Measurements from ENCODE around the gene KCNIP4.

KCNIP4 gene

GRCh38 chr4:20984576-20984836, 964.1 kb downstream of the KCNIP4 start:
- H3K4me3 ChIP-seq = no peak overlapping the region
- H3K9me3 ChIP-seq (ENCODE audit: low read depth, low read length) = no peaks in the 10 kb centered on the region
- H3K9ac ChIP-seq (ENCODE audit: insufficient read length) = no peak overlapping the region
- H3K27ac ChIP-seq = no peak overlapping the region
- TF ChIP-seq POLR2AphosphoS5 (IDR thresholded peaks at IDR 0.05; ENCODE audit: borderline replicate concordance, low read depth, low read length) (no peak), FOXP2 (optimal IDR thresholded peaks at IDR 0.05; ENCODE audit: control extremely low read depth, extremely low read length, insufficient read depth) (no peak), EZH2 (IDR thresholded peaks at IDR 0.05) (no peak)
- no peak for DNase-seq (ENCODE audit: low read depth, low spot score)
- no peaks in the 10 kb centered on the region for H3K36me3 ChIP-seq (ENCODE audit: insufficient read depth, low read length)

GRCh38 chr4:20983763-20984575, 964.6 kb downstream of the KCNIP4 start:
- TF ChIP-seq EZH2 (IDR thresholded peaks at IDR 0.05) = no peak
- no peak for TF ChIP-seq FOXP2 (optimal IDR thresholded peaks at IDR 0.05; ENCODE audit: control extremely low read depth, extremely low read length, insufficient read depth)
- TF ChIP-seq POLR2AphosphoS5 (IDR thresholded peaks at IDR 0.05; ENCODE audit: borderline replicate concordance, low read depth, low read length) = no peak
- DNase-seq (ENCODE audit: low read depth, low spot score) = no peak

GRCh38 chr4:20982544-20982943, 966.0 kb downstream of the KCNIP4 start:
- no peak overlapping the region for H3K27ac ChIP-seq
- TF ChIP-seq FOXP2 (optimal IDR thresholded peaks at IDR 0.05; ENCODE audit: control extremely low read depth, extremely low read length, insufficient read depth) = no peak
- no peak for DNase-seq (ENCODE audit: low read depth, low spot score)

More at GRCh38 chr4:20983763-20984575, 964.6 kb downstream of the KCNIP4 start:
- Histone ChIP-seq H3K4me3 (no peak overlapping the region), H3K9ac (ENCODE audit: insufficient read length) (no peak overlapping the region), H3K36me3 (ENCODE audit: insufficient read depth, low read length) (no peaks in the 10 kb centered on the region), H3K27ac (no peak overlapping the region), H3K9me3 (ENCODE audit: low read depth, low read length) (no peaks in the 10 kb centered on the region)

GRCh38 chr4:20960291-20960690, 988.3 kb downstream of the KCNIP4 start:
- no peak for DNase-seq (ENCODE audit: low read depth, low spot score)
- H3K36me3 ChIP-seq (ENCODE audit: insufficient read depth, low read length) = no peaks in the 10 kb centered on the region
- no peak for TF ChIP-seq FOXP2 (optimal IDR thresholded peaks at IDR 0.05; ENCODE audit: control extremely low read depth, extremely low read length, insufficient read depth)
- no peak for TF ChIP-seq POLR2AphosphoS5 (IDR thresholded peaks at IDR 0.05; ENCODE audit: borderline replicate concordance, low read depth, low read length)
- TF ChIP-seq EZH2 (IDR thresholded peaks at IDR 0.05) = no peak
- no peak overlapping the region for H3K9ac ChIP-seq (ENCODE audit: insufficient read length)
- no peaks in the 10 kb centered on the region for H3K9me3 ChIP-seq (ENCODE audit: low read depth, low read length)
- H3K27ac ChIP-seq = no peak overlapping the region
- no peak overlapping the region for H3K4me3 ChIP-seq

More at GRCh38 chr4:20982544-20982943, 966.0 kb downstream of the KCNIP4 start:
- no peak overlapping the region for H3K4me3 ChIP-seq
- no peaks in the 10 kb centered on the region for H3K36me3 ChIP-seq (ENCODE audit: insufficient read depth, low read length)
- H3K9me3 ChIP-seq (ENCODE audit: low read depth, low read length) = no peaks in the 10 kb centered on the region
- no peak overlapping the region for H3K9ac ChIP-seq (ENCODE audit: insufficient read length)

GRCh38 chr4:20954541-20954940, 994.0 kb downstream of the KCNIP4 start:
- Histone ChIP-seq H3K36me3 (ENCODE audit: insufficient read depth, low read length) (no peaks in the 10 kb centered on the region), H3K27ac (no peak overlapping the region), H3K9ac (ENCODE audit: insufficient read length) (no peak overlapping the region), H3K9me3 (ENCODE audit: low read depth, low read length) (no peaks in the 10 kb centered on the region), H3K4me3 (no peak overlapping the region)
- no peak for DNase-seq (ENCODE audit: low read depth, low spot score)
- TF ChIP-seq EZH2 (IDR thresholded peaks at IDR 0.05) = no peak
- TF ChIP-seq FOXP2 (optimal IDR thresholded peaks at IDR 0.05; ENCODE audit: control extremely low read depth, extremely low read length, insufficient read depth) = no peak
- TF ChIP-seq POLR2AphosphoS5 (IDR thresholded peaks at IDR 0.05; ENCODE audit: borderline replicate concordance, low read depth, low read length) = no peak

GRCh38 chr4:20944961-20945360, 1003.6 kb downstream of the KCNIP4 start:
- H3K4me3 ChIP-seq = no peak overlapping the region
- no peak for TF ChIP-seq EZH2 (IDR thresholded peaks at IDR 0.05)
- no peak for TF ChIP-seq POLR2AphosphoS5 (IDR thresholded peaks at IDR 0.05; ENCODE audit: borderline replicate concordance, low read depth, low read length)
- no peak for TF ChIP-seq FOXP2 (optimal IDR thresholded peaks at IDR 0.05; ENCODE audit: control extremely low read depth, extremely low read length, insufficient read depth)
- no peak overlapping the region for H3K27ac ChIP-seq
- H3K9ac ChIP-seq (ENCODE audit: insufficient read length) = no peak overlapping the region
- DNase-seq (ENCODE audit: low read depth, low spot score) = no peak
- no peaks in the 10 kb centered on the region for H3K9me3 ChIP-seq (ENCODE audit: low read depth, low read length)
- no peaks in the 10 kb centered on the region for H3K36me3 ChIP-seq (ENCODE audit: insufficient read depth, low read length)

- Histone ChIP-seq H3K36me3 (ENCODE audit: insufficient read depth, low read length) (no peaks in the 10 kb centered on the region), H3K4me3 (no peak overlapping the region), H3K9me3 (ENCODE audit: low read depth, low read length) (no peaks in the 10 kb centered on the region), H3K9ac (ENCODE audit: insufficient read length) (no peak overlapping the region), H3K27ac (no peak overlapping the region)
- DNase-seq (ENCODE audit: low read depth, low spot score) = no peak
- TF ChIP-seq POLR2AphosphoS5 (IDR thresholded peaks at IDR 0.05; ENCODE audit: borderline replicate concordance, low read depth, low read length) (no peak), EZH2 (IDR thresholded peaks at IDR 0.05) (no peak), FOXP2 (optimal IDR thresholded peaks at IDR 0.05; ENCODE audit: control extremely low read depth, extremely low read length, insufficient read depth) (no peak)
Observed at GRCh38 chr4:20944451-20944850, 1004.1 kb downstream of the KCNIP4 start.

- TF ChIP-seq FOXP2 (optimal IDR thresholded peaks at IDR 0.05; ENCODE audit: control extremely low read depth, extremely low read length, insufficient read depth) = no peak
- TF ChIP-seq POLR2AphosphoS5 (IDR thresholded peaks at IDR 0.05; ENCODE audit: borderline replicate concordance, low read depth, low read length) = no peak
- no peak for TF ChIP-seq EZH2 (IDR thresholded peaks at IDR 0.05)
- DNase-seq (ENCODE audit: low read depth, low spot score) = no peak
- Histone ChIP-seq H3K9ac (ENCODE audit: insufficient read length) (no peak overlapping the region), H3K4me3 (no peak overlapping the region), H3K9me3 (ENCODE audit: low read depth, low read length) (no peaks in the 10 kb centered on the region), H3K27ac (no peak overlapping the region), H3K36me3 (ENCODE audit: insufficient read depth, low read length) (no peaks in the 10 kb centered on the region)
Observed at GRCh38 chr4:20938204-20938603, 1010.4 kb downstream of the KCNIP4 start.

GRCh38 chr4:20926529-20926928, 1022.0 kb downstream of the KCNIP4 start:
- no peak for DNase-seq (ENCODE audit: low read depth, low spot score)
- TF ChIP-seq FOXP2 (optimal IDR thresholded peaks at IDR 0.05; ENCODE audit: control extremely low read depth, extremely low read length, insufficient read depth) = no peak
- no peak for TF ChIP-seq EZH2 (IDR thresholded peaks at IDR 0.05)
- TF ChIP-seq POLR2AphosphoS5 (IDR thresholded peaks at IDR 0.05; ENCODE audit: borderline replicate concordance, low read depth, low read length) = no peak
- no peaks in the 10 kb centered on the region for H3K36me3 ChIP-seq (ENCODE audit: insufficient read depth, low read length)
- H3K27ac ChIP-seq = no peak overlapping the region
- H3K4me3 ChIP-seq = no peak overlapping the region
- H3K9ac ChIP-seq (ENCODE audit: insufficient read length) = no peak overlapping the region
- H3K9me3 ChIP-seq (ENCODE audit: low read depth, low read length) = no peaks in the 10 kb centered on the region
